ENCODE measurements around the gene PTPN5.
"Not testable (repeated sequence)": the region's sequence is repeated elsewhere in the genome, so short reads cannot be mapped to it uniquely, and the experiment has no call there.

The PTPN5 gene

GRCh38 chr11:18696638-18697225 lies 94.9 kb downstream of the PTPN5 start:
- no peak overlapping the region for H3K27ac ChIP-seq
- TF ChIP-seq ZFX (IDR thresholded peaks at IDR 0.05; ENCODE audit: borderline replicate concordance): no peak
- no peak for TF ChIP-seq CTCF (IDR thresholded peaks at IDR 0.05)

GRCh38 chr11:18692941-18693760 lies 98.4 kb downstream of the PTPN5 start:
- no peak overlapping the region for H3K27ac ChIP-seq
- TF ChIP-seq CTCF (IDR thresholded peaks at IDR 0.05) (no peak), ZFX (IDR thresholded peaks at IDR 0.05; ENCODE audit: borderline replicate concordance) (no peak)

GRCh38 chr11:18691467-18692140 lies 100.0 kb downstream of the PTPN5 start:
- not testable (repeated sequence) for H3K27ac ChIP-seq

- H3K27ac ChIP-seq: no peak overlapping the region
- TF ChIP-seq ZFX (IDR thresholded peaks at IDR 0.05; ENCODE audit: borderline replicate concordance) (no peak), CTCF (IDR thresholded peaks at IDR 0.05) (no peak)
Observed at GRCh38 chr11:18684267-18684666, 107.3 kb downstream of the PTPN5 start.

GRCh38 chr11:18682466-18682865 lies 109.1 kb downstream of the PTPN5 start:
- no peak overlapping the region for H3K27ac ChIP-seq
- TF ChIP-seq ZFX (IDR thresholded peaks at IDR 0.05; ENCODE audit: borderline replicate concordance): no peak
- no peak for TF ChIP-seq CTCF (IDR thresholded peaks at IDR 0.05)

- H3K27ac ChIP-seq: not testable (repeated sequence)
Observed at GRCh38 chr11:18681949-18682348, 109.6 kb downstream of the PTPN5 start.
